GM12878 (cell line): ENCODE data around the gene HOMER2. TPM values are rescaled to one million over a fixed set of nuclear protein-coding genes. Genes with fewer than 3 reads are reported as not detected.

Source experiments
- ATAC-seq: fragments of 200-7000 bp; cut with Tn5 transposase; 3 replicates; pipeline ENCODE4 v1.9.1; 2020; ENCODE audit warnings: mild to moderate bottlenecking, moderate library complexity
- BruUV-seq: library from RNA; stranded (reverse); fragments of 400-500 nt; replicated peaks from 2 replicates; lab custom pipeline; 2021; lab: Mats Ljungman, UMichigan
- CTCF ChIA-PET: fragments of 300-600 bp; sonication (Branson Sonifier 250); formaldehyde crosslinking; extraction: SDS; loops from one replicate; lab custom pipeline; 2021; ENCODE audit warnings: inconsistent platforms; lab: Yijun Ruan, JAX
- POLR2A ChIA-PET: fragments of 350-600 bp; formaldehyde crosslinking; extraction: SDS; loops from one replicate; lab custom pipeline; 2021; ENCODE audit warnings: inconsistent platforms; lab: Charles Lee
- RAD21 ChIA-PET: fragments of 300-600 bp; sonication (Branson Sonifier 250); formaldehyde crosslinking; loops from one replicate; lab custom pipeline; 2023; ENCODE audit warnings: antibody characterized with exemption; ENCODE audit not compliant: unreplicated experiment; lab: Charles Lee
- SMC1A ChIA-PET: fragments of 300-600 bp; sonication (Branson Sonifier 250); formaldehyde crosslinking; loops from one replicate; lab custom pipeline; 2023; ENCODE audit not compliant: unreplicated experiment, uncharacterized antibody; lab: Charles Lee
- DNase-seq: peaks from one replicate; pipeline ENCODE4 v3.0.0-alpha.2; 2011; ENCODE audit warnings: low read depth, low spot score
- FAIRE-seq: peaks from 3 replicates; lab custom pipeline; 2011; peaks lifted over from hg19 to GRCh38; lab: Jason Lieb, UNC
- H2AFZ ChIP-seq: 2 replicates; pipeline ENCODE4 v1.6.0; 2011; ENCODE audit warnings: low read depth, low read length, control low read depth; ENCODE audit not compliant: control insufficient read depth
- H3K27ac ChIP-seq: 2 replicates; pipeline ENCODE4 v1.5.1; 2011; ENCODE audit warnings: control low read depth; ENCODE audit not compliant: control insufficient read depth, insufficient read depth
- H3K27me3 ChIP-seq, 2 experiments: replicated peaks in 1 of 2; 2 replicates each; pipeline versions ENCODE4 v1.6.0 to v1.6.1; 2011; ENCODE audit warnings: low read length in 1 of 2; ENCODE audit not compliant: control insufficient read depth in 2 of 2, insufficient read depth in 2 of 2
- H3K36me3 ChIP-seq, 2 experiments: 2 replicates each; pipeline ENCODE4 v1.5.1; 2011; ENCODE audit warnings: low read length in 1 of 2; ENCODE audit not compliant: control insufficient read depth in 2 of 2, insufficient read depth in 2 of 2
- H3K4me1 ChIP-seq: 2 replicates; pipeline ENCODE4 v1.6.1; 2011; ENCODE audit warnings: mild to moderate bottlenecking, low read length, moderate library complexity, mixed read lengths; ENCODE audit not compliant: control insufficient read depth, insufficient read depth
- H3K4me2 ChIP-seq: 2 replicates; pipeline ENCODE4 v1.6.0; 2011; ENCODE audit warnings: control low read depth; ENCODE audit not compliant: control insufficient read depth, insufficient read depth
- H3K4me3 ChIP-seq: fragments of 200-600 bp; sonication (generic); 2 replicates; pipeline ENCODE4 v1.5.1; 2016
- H3K79me2 ChIP-seq: 2 replicates; pipeline ENCODE4 v1.6.0; 2011; ENCODE audit warnings: low read length; ENCODE audit not compliant: control insufficient read depth, insufficient read depth
- H3K9ac ChIP-seq: 2 replicates; pipeline ENCODE4 v1.8.0; 2011; ENCODE audit warnings: low read length, control low read depth, mixed read lengths; ENCODE audit not compliant: control insufficient read depth, insufficient read depth
- H3K9me3 ChIP-seq: replicated peaks from 3 replicates; pipeline ENCODE4 v1.5.1; 2011; ENCODE audit warnings: mild to moderate bottlenecking, low read length; ENCODE audit not compliant: control insufficient read depth, insufficient read depth
- H4K20me1 ChIP-seq: 2 replicates; pipeline ENCODE4 v1.6.0; 2011; ENCODE audit not compliant: control insufficient read depth, insufficient read depth
- ATF3 ChIP-seq: IDR thresholded peaks from 2 replicates; pipeline ENCODE4 v1.6.1; 2011; ENCODE audit warnings: low read depth, mild to moderate bottlenecking, low read length, moderate library complexity, borderline replicate concordance; ENCODE audit errors: extremely low read depth
- ATF7 ChIP-seq: fragments of 450-650 bp; IDR thresholded peaks from 2 replicates; pipeline ENCODE4 v1.6.1; 2016; ENCODE audit warnings: low read depth, mild to moderate bottlenecking
- BCL11A ChIP-seq: IDR thresholded peaks from 2 replicates; pipeline ENCODE4 v1.6.1; 2011; ENCODE audit warnings: low read depth, low read length
- EP300 ChIP-seq, 2 experiments: fragments of 150-350 bp in 1 of 2; IDR thresholded peaks; 2 replicates each; pipeline ENCODE4 v1.6.1; 2011 to 2012; ENCODE audit warnings: low read depth in 2 of 2, low read length in 2 of 2, borderline replicate concordance in 1 of 2, improper control_type of control experiment in 1 of 2, inconsistent platforms in 1 of 2; ENCODE audit not compliant: control insufficient read depth in 1 of 2
- GABPA ChIP-seq: IDR thresholded peaks from 2 replicates; pipeline ENCODE4 v1.6.1; 2014; ENCODE audit warnings: antibody characterized with exemption, low read depth, mild to moderate bottlenecking, inconsistent platforms
- HDAC2 ChIP-seq: fragments of 200-600 bp; sonication (generic); IDR thresholded peaks from 2 replicates; pipeline ENCODE4 v1.6.1; 2017
- HSF1 ChIP-seq: fragments of 150-350 bp; IDR thresholded peaks from 2 replicates; pipeline ENCODE4 v1.6.1; 2014; ENCODE audit warnings: mild to moderate bottlenecking, low read depth, low read length
- KAT2A ChIP-seq: conservative IDR thresholded peaks from 2 replicates; pipeline ENCODE4 v1.6.1; 2011; ENCODE audit warnings: low read depth, low read length; ENCODE audit not compliant: control insufficient read depth
- KLF5 ChIP-seq: fragments of 450-650 bp; IDR thresholded peaks from 2 replicates; pipeline ENCODE4 v1.6.1; 2014; ENCODE audit warnings: mild to moderate bottlenecking; ENCODE audit not compliant: partially characterized antibody
- MAX ChIP-seq: IDR thresholded peaks from 2 replicates; pipeline ENCODE4 v1.6.1; 2012; ENCODE audit warnings: low read depth, low read length, improper control_type of control experiment
- MXI1 ChIP-seq: fragments of 150-350 bp; IDR thresholded peaks from 2 replicates; pipeline ENCODE4 v1.6.1; 2011; ENCODE audit warnings: low read depth, mild to moderate bottlenecking, inconsistent platforms, low read length, improper control_type of control experiment
- NBN ChIP-seq: fragments of 450-650 bp; IDR thresholded peaks from 2 replicates; pipeline ENCODE4 v1.6.1; 2016
- NKRF ChIP-seq: fragments of 450-650 bp; conservative IDR thresholded peaks from 2 replicates; pipeline ENCODE4 v1.6.1; 2017; ENCODE audit warnings: mild to moderate bottlenecking, moderate library complexity
- PML ChIP-seq: IDR thresholded peaks from 2 replicates; pipeline ENCODE4 v1.6.1; 2012; ENCODE audit warnings: low read length, inconsistent platforms
- POU2F2 ChIP-seq: IDR thresholded peaks from 3 replicates; pipeline ENCODE4 v1.6.1; 2011; ENCODE audit warnings: low read depth, mild to moderate bottlenecking, low read length, borderline replicate concordance
- SMARCA5 ChIP-seq: fragments of 450-650 bp; IDR thresholded peaks from 2 replicates; pipeline ENCODE4 v1.6.1; 2017; ENCODE audit warnings: mild to moderate bottlenecking
- SP1 ChIP-seq: IDR thresholded peaks from one replicate; pipeline ENCODE4 v1.6.1; 2011; ENCODE audit warnings: low read depth, low read length
- ZZZ3 ChIP-seq: IDR thresholded peaks from 2 replicates; pipeline ENCODE4 v1.6.1; 2011; ENCODE audit warnings: low read depth; ENCODE audit not compliant: control insufficient read depth, insufficient read length
- WGBS: methylation state at CpG from one replicate; pipeline ENCODE4 v1.1.6; 2016; ENCODE audit warnings: low lambda C conversion rate; ENCODE audit not compliant: insufficient replicate concordance, insufficient coverage; ENCODE audit errors: missing lambda C conversion rate; 5-methylcytosine and 5-hydroxymethylcytosine counted together
- in situ Hi-C: fragments of 300-500 bp; cut with MboI; formaldehyde crosslinking; loops from 9 replicates; pipeline ENCODE4 v1.14.3; 2018; ENCODE audit warnings: mixed read lengths
- intact Hi-C: fragments of 100-400 bp; cut with micrococcal nuclease; formaldehyde crosslinking; loops from one replicate; pipeline ENCODE4 v1.14.2; 2022; ENCODE audit not compliant: unreplicated experiment
- polyA plus RNA-seq, 11 experiments: library from polyadenylated mRNA; depleted of rRNA in 4 of 11; unstranded in 6 of 11; stranded (reverse) in 5 of 11; fragments of >200 nt; fragmentation: Nextera tagmentation in 4 of 11; fragmentation: Illumina TruSeq in 1 of 11; extraction: Ambion mirVana in 4 of 11; extraction: Trizol in 1 of 11; gene quantifications; 1 replicate in 1 of 11; 2 replicates in 10 of 11; pipeline versions ENCODE4 v1.2.1 to v1.2.3, GENCODE V29; 2011 to 2016; ENCODE audit warnings: inconsistent platforms in 2 of 11, missing spikeins in 2 of 11, low read depth in 1 of 11
- total RNA-seq, 4 experiments: library from RNA; depleted of rRNA in 3 of 4; stranded (reverse); fragments of >200 nt in 3 of 4; fragmentation: Illumina TruSeq in 1 of 4; extraction: Trizol in 1 of 4; gene quantifications; 2 replicates each; pipeline versions ENCODE4 v1.2.1 to v1.2.3, GENCODE V29; 2013 to 2021

HOMER2 gene
- total and polyA plus RNA-seq, 10 of the 15 experiments (the other 5 are each of a cell fraction or from before 2014, with no cell fraction given): 0.60 to 5.0 (median 1.8) TPM

- intact Hi-C loops: no loop called here
- ATAC-seq (no peak), DNase-seq (no peak), FAIRE-seq (no peak)
- 52% methylated on average over 3 of the region's 3 CpGs for WGBS
- CTCF ChIA-PET: interaction anchor here (1.0 to 1.9 kb wide), 6 partner anchors 9 to 465 kb away, joined by 3 to 9 read pairs (median 3); no protein-coding TSS in a partner anchor
- Histone ChIP-seq H3K27ac (no peak overlapping the region), H3K4me3 (no peak overlapping the region), H2AFZ (no peak overlapping the region), H3K27me3 (no peaks in the 10 kb centered on the region), H3K36me3 (no peaks in the 10 kb centered on the region; a peak in 1 of 4 replicates), H3K79me2 (no peaks in the 10 kb centered on the region), H3K4me1 (no peaks in the 10 kb centered on the region; the same call in 1 of the 2 replicates), H3K9ac (no peak overlapping the region), H4K20me1 (no peaks in the 10 kb centered on the region), H3K9me3 (no peaks in the 10 kb centered on the region), H3K4me2 (no peak overlapping the region)
- in situ Hi-C loops: no loop called here
- SMC1A ChIA-PET: interaction anchor here (0.8 to 1.1 kb wide), 3 partner anchors 14 to 163 kb away, joined by 3 read pairs; no protein-coding TSS in a partner anchor
- RAD21 ChIA-PET: interaction anchor here (1.0 to 1.5 kb wide), 3 partner anchors 10 to 146 kb away, joined by 3 to 4 read pairs (median 3); partner anchors contain the start of gene RAMAC
- TF ChIP-seq MXI1: no peak
- TF ChIP-seq NKRF: no peak
- TF ChIP-seq KAT2A: no peak
- TF ChIP-seq ATF7: no peak
- no peak for TF ChIP-seq ATF3
- no peak for TF ChIP-seq HSF1
- TF ChIP-seq GABPA: no peak
- TF ChIP-seq NBN: no peak
- no peak for TF ChIP-seq ZZZ3
- no peak for TF ChIP-seq SP1
- TF ChIP-seq KLF5: no peak
- TF ChIP-seq POU2F2: no peak
- TF ChIP-seq BCL11A: no peak
- TF ChIP-seq SMARCA5: no peak
- no peak for TF ChIP-seq HDAC2
- no peak for TF ChIP-seq MAX
- TF ChIP-seq EP300 (IDR thresholded peaks at IDR 0.05; ENCODE audit: borderline replicate concordance in 1 of 2, control insufficient read depth in 1 of 2, low read depth in 2 of 2, low read length in 2 of 2): no peak
- TF ChIP-seq PML: no peak
- BruUV-seq: TSS peak; percentile 50
- POLR2A ChIA-PET: interaction anchor here (0.6 to 1.4 kb wide), 3 partner anchors 10 to 465 kb away, joined by 3 to 6 read pairs (median 4); no protein-coding TSS in a partner anchor
These were observed 43.4 kb upstream of the HOMER2 start for GRCh38 chr15:82995938-82996337.
